WTC11 (cell line): ENCODE results near the gene RHOT1. TPM values are rescaled to one million over a fixed set of nuclear protein-coding genes. Genes with fewer than 3 reads are reported as not detected.

ENCODE experiments used
- ATAC-seq: fragments of 200-7000 bp; cut with Tn5 transposase; 2 replicates; pipeline ENCODE4 v1.10.0; 2021; ENCODE audit warnings: mild to moderate bottlenecking, moderate library complexity
- CTCF ChIA-PET: fragments of 300-600 bp; sonication (Branson Sonifier 250); formaldehyde crosslinking; loops from one replicate; lab custom pipeline; 2021; ENCODE audit warnings: antibody characterized with exemption; lab: Charles Lee
- POLR2A ChIA-PET: fragments of 350-600 bp; sonication (Branson Sonifier 250); formaldehyde crosslinking; loops from one replicate; lab custom pipeline; 2021; ENCODE audit warnings: antibody characterized with exemption; lab: Charles Lee
- DNase-seq: peaks from one replicate; pipeline ENCODE4 v3.0.0; 2021; ENCODE audit warnings: low spot score
- H3K27ac Mint-ChIP-seq: 2 replicates; pipeline ENCODE4 v1.8.0; 2021; ENCODE audit warnings: mixed read lengths
- H3K27me3 Mint-ChIP-seq: 2 replicates; pipeline ENCODE4 v1.8.0; 2021; ENCODE audit warnings: low read depth, mild to moderate bottlenecking, moderate library complexity, mixed read lengths
- H3K36me3 Mint-ChIP-seq: 2 replicates; pipeline ENCODE4 v1.8.0; 2021; ENCODE audit warnings: mixed read lengths
- H3K4me1 Mint-ChIP-seq: 2 replicates; pipeline ENCODE4 v1.8.0; 2022; ENCODE audit warnings: mixed read lengths
- H3K4me3 Mint-ChIP-seq: 2 replicates; pipeline ENCODE4 v1.8.0; 2021; ENCODE audit warnings: mild to moderate bottlenecking, moderate library complexity, mixed read lengths
- H3K9me3 Mint-ChIP-seq: 2 replicates; pipeline ENCODE4 v1.8.0; 2021; ENCODE audit warnings: mixed read lengths
- ATF1 ChIP-seq: sonication (generic); formaldehyde crosslinking; IDR thresholded peaks from 2 replicates; pipeline ENCODE4 v1.8.1; 2023; ENCODE audit warnings: mild to moderate bottlenecking, moderate library complexity, missing genetic modification reagents
- ATF6 ChIP-seq: sonication (generic); formaldehyde crosslinking; IDR thresholded peaks from 2 replicates; pipeline ENCODE4 v1.8.1; 2023; ENCODE audit warnings: mild to moderate bottlenecking, missing genetic modification reagents
- CREB1 ChIP-seq: sonication (generic); formaldehyde crosslinking; IDR thresholded peaks from 2 replicates; pipeline ENCODE4 v1.8.0; 2023; ENCODE audit warnings: mild to moderate bottlenecking, missing genetic modification reagents
- CREM ChIP-seq: sonication (generic); formaldehyde crosslinking; IDR thresholded peaks from 2 replicates; pipeline ENCODE4 v1.8.1; 2022; ENCODE audit warnings: mild to moderate bottlenecking, missing genetic modification reagents, moderate library complexity
- ELF4 ChIP-seq: sonication (generic); formaldehyde crosslinking; IDR thresholded peaks from 2 replicates; pipeline ENCODE4 v1.8.1; 2022; ENCODE audit warnings: low read depth, mild to moderate bottlenecking, moderate library complexity, missing genetic modification reagents
- ESRRA ChIP-seq: sonication (generic); formaldehyde crosslinking; IDR thresholded peaks from 2 replicates; pipeline ENCODE4 v1.8.1; 2022; ENCODE audit warnings: mild to moderate bottlenecking, missing genetic modification reagents, borderline replicate concordance
- FOXP1 ChIP-seq: sonication (generic); formaldehyde crosslinking; IDR thresholded peaks from 2 replicates; pipeline ENCODE4 v1.8.0; 2022; ENCODE audit warnings: missing genetic modification reagents, mild to moderate bottlenecking, moderate library complexity, borderline replicate concordance
- FOXP4 ChIP-seq: sonication (generic); formaldehyde crosslinking; IDR thresholded peaks from 2 replicates; pipeline ENCODE4 v1.8.0; 2022; ENCODE audit warnings: mild to moderate bottlenecking, missing genetic modification reagents
- HMGA2 ChIP-seq: fragments of 250-450 bp; sonication (Bioruptor Pico); IDR thresholded peaks from 2 replicates; pipeline ENCODE4 v1.4.0; 2021; ENCODE audit warnings: mild to moderate bottlenecking, moderate library complexity
- JUN ChIP-seq: sonication (generic); formaldehyde crosslinking; IDR thresholded peaks from 2 replicates; pipeline ENCODE4 v1.8.0; 2023; ENCODE audit warnings: mild to moderate bottlenecking, missing genetic modification reagents
- NR3C1 ChIP-seq: sonication (generic); formaldehyde crosslinking; conservative IDR thresholded peaks from 2 replicates; pipeline ENCODE4 v1.8.1; 2023; ENCODE audit warnings: low read depth, mild to moderate bottlenecking, missing genetic modification reagents
- PRDM15 ChIP-seq: sonication (generic); formaldehyde crosslinking; IDR thresholded peaks from 2 replicates; pipeline ENCODE4 v1.8.0; 2022; ENCODE audit warnings: missing genetic modification reagents
- RORB ChIP-seq: fragments of 250-450 bp; sonication (Bioruptor Pico); IDR thresholded peaks from 2 replicates; pipeline ENCODE4 v1.9.0; 2021; ENCODE audit warnings: mild to moderate bottlenecking
- TEAD1 ChIP-seq: sonication (generic); formaldehyde crosslinking; IDR thresholded peaks from 2 replicates; pipeline ENCODE4 v1.8.0; 2022; ENCODE audit warnings: mild to moderate bottlenecking, missing genetic modification reagents
- TP53 ChIP-seq: sonication (generic); formaldehyde crosslinking; IDR thresholded peaks from 2 replicates; pipeline ENCODE4 v1.8.1; 2023; ENCODE audit warnings: mild to moderate bottlenecking, missing genetic modification reagents
- ZNF121 ChIP-seq: sonication (generic); formaldehyde crosslinking; IDR thresholded peaks from 2 replicates; pipeline ENCODE4 v1.8.0; 2023; ENCODE audit warnings: missing genetic modification reagents
- ZNF281 ChIP-seq: sonication (generic); formaldehyde crosslinking; IDR thresholded peaks from 2 replicates; pipeline ENCODE4 v1.8.0; 2023; ENCODE audit warnings: mild to moderate bottlenecking, missing genetic modification reagents
- ZNF416 ChIP-seq: fragments of 250-450 bp; sonication (Bioruptor Pico); IDR thresholded peaks from 2 replicates; pipeline ENCODE4 v1.9.0; 2021; ENCODE audit warnings: mild to moderate bottlenecking, inconsistent platforms
- ZNF423 ChIP-seq: fragments of 250-450 bp; sonication (Bioruptor Pico); IDR thresholded peaks from 2 replicates; pipeline ENCODE4 v2.1.2; 2022; ENCODE audit warnings: mild to moderate bottlenecking, moderate library complexity
- ZNF532 ChIP-seq: fragments of 250-450 bp; sonication (Bioruptor Pico); IDR thresholded peaks from 2 replicates; pipeline ENCODE4 v1.9.0; 2021; ENCODE audit warnings: mild to moderate bottlenecking, borderline replicate concordance
- total RNA-seq: library from RNA; stranded (reverse); gene quantifications from 3 replicates; pipeline ENCODE4 v1.2.3, GENCODE V29; 2021

Gene RHOT1
- total RNA-seq, 1 experiment from 2014 or later, result 28.9 TPM

DNA sequence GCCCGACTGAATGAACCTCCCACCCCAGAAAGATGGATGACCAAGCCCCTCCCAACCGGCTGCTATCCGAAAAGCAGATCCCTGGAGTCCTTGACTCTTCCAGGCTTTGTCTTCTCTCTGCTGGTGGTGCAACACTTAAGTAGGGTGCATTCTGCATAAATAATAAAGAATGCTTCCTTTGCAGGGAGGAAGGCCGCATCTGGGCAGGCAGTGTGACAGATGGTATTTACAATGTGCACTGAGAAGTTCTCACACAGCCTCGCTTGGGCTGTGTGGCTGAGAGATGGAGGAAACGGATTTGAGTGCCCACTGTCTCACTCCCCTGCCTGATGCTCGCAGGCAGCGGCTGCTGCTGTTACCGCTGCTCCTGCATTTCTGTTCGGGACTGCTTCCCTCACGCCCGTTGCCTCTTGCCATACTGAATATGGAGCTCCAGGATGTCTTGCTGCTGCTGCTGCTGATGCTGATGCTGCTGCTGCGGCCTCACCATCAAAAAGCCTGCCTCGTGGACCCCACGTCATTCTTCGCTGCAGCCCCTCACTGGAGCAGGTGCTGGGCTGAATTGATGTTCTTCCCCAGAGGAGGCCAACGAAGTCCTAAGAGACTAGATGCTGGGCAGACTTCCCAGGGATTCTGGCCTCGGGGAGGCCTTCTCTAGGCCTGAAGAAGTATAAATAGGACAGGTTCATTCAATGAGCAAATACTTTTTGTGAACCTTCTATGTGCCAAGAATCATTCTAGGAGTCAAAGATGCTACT lies 116.3 kb downstream of the RHOT1 start:
- Mint-ChIP-seq H3K27ac (no peak overlapping the region), H3K27me3 (peaks cover 18% of the 10 kb centered on the region), H3K36me3 (no peaks in the 10 kb centered on the region), H3K4me3 (peak overlapping the region; percentile 40), H3K4me1 (peaks cover 23% of the 10 kb centered on the region), H3K9me3 (no peaks in the 10 kb centered on the region)
- DNase-seq (no peak), ATAC-seq (peak; percentile 75)
- ChIA-PET POLR2A (interaction anchor here (1.1 kb wide), 1 partner anchor 21 kb away, joined by 3 read pairs; no protein-coding TSS in a partner anchor), CTCF (interaction anchor here (1.1 to 1.7 kb wide), 7 partner anchors 31 to 186 kb away, joined by 3 to 4 read pairs (median 4); partner anchors contain the start of gene PSMD11)
- TF ChIP-seq ELF4 (CRISPR knock-in tag) (no peak), ZNF416 (CRISPR knock-in tag) (no peak), ESRRA (CRISPR knock-in tag) (no peak), NR3C1 (CRISPR knock-in tag) (no peak), TP53 (CRISPR knock-in tag) (0 out of 2 replicates have a peak, but pooled peaks have one; percentile 20), CREB1 (CRISPR knock-in tag) (no peak), PRDM15 (CRISPR knock-in tag) (no peak), JUN (CRISPR knock-in tag) (no peak)

DNA sequence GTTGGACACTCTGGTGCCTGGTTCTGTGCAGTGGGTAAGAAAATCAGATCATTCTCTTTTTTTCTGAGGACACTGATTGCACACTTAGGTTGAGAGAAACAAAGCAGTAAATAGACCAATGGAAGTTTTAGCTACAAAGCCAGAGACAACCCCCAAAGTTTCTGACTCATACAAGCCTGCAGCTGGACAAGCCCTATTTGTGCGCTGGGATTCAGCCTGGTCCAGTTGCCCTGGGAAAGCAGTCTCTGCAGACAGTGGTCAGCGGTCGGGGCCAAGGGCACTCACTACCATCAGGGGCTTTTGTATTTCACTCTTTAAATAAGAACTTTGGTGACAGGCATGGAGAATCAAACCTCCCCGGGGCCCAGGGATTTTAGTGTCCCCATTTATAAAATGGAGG lies 117.3 kb downstream of the RHOT1 start:
- ChIA-PET POLR2A (no interaction called here), CTCF (interaction anchor here (0.6 to 1.6 kb wide), 5 partner anchors 30 to 457 kb away, joined by 3 to 5 read pairs (median 3); no protein-coding TSS in a partner anchor)
- Mint-ChIP-seq H3K36me3 (no peaks in the 10 kb centered on the region), H3K9me3 (no peaks in the 10 kb centered on the region), H3K4me1 (peaks cover 34% of the 10 kb centered on the region), H3K27me3 (peaks cover 28% of the 10 kb centered on the region), H3K27ac (no peak overlapping the region), H3K4me3 (no peak overlapping the region)
- DNase-seq (no peak), ATAC-seq (no peak)
- TF ChIP-seq ZNF121 (CRISPR knock-in tag), result no peak
- TF ChIP-seq CREM (CRISPR knock-in tag), result no peak
- no peak for TF ChIP-seq ZNF423 (CRISPR knock-in tag)
- TF ChIP-seq ZNF281 (CRISPR knock-in tag), result no peak
- no peak for TF ChIP-seq ZNF532
- no peak for TF ChIP-seq FOXP4
- no peak for TF ChIP-seq HMGA2
- no peak for TF ChIP-seq JUN (CRISPR knock-in tag)
- no peak for TF ChIP-seq ATF1 (CRISPR knock-in tag)
- no peak for TF ChIP-seq RORB (CRISPR knock-in tag)
- TF ChIP-seq NR3C1 (CRISPR knock-in tag), result no peak
- no peak for TF ChIP-seq ATF6 (CRISPR knock-in tag)
- no peak for TF ChIP-seq FOXP1 (CRISPR knock-in tag)
- no peak for TF ChIP-seq TEAD1 (CRISPR knock-in tag)
